GM23248 (cell line): ENCODE data around the gene SLCO6A1.

Experiments used
- EZH2 ChIP-seq: fragments of 200-600 bp; sonication (generic); IDR thresholded peaks from 2 replicates; pipeline ENCODE4 v1.6.1; 2018; ENCODE audit warnings: antibody characterized with exemption, mild to moderate bottlenecking; ENCODE audit not compliant: insufficient read depth, poor library complexity, severe bottlenecking
- EZH2phosphoT487 ChIP-seq: fragments of 200-600 bp; sonication (generic); IDR thresholded peaks from 2 replicates; pipeline ENCODE4 v1.6.1; 2018; ENCODE audit warnings: antibody characterized with exemption, moderate library complexity, mild to moderate bottlenecking, low read depth; ENCODE audit not compliant: insufficient read depth

- TF ChIP-seq EZH2 (no peak), EZH2phosphoT487 (no peak)
Measured at GRCh38 chr5:102529031-102529430, 30.2 kb upstream of the SLCO6A1 start.
